Measurements from ENCODE around the gene WNT5B.

- TF ChIP-seq POLR2A (IDR thresholded peaks at IDR 0.05; ENCODE audit: low read depth, low read length) (no peak), CTCF (IDR thresholded peaks at IDR 0.05; ENCODE audit: extremely low read depth in 1 of 2, insufficient read depth in 1 of 2, low read depth in 1 of 2, low read length in 2 of 2) (no peak)
These were observed 6.5 kb downstream of the WNT5B start for GRCh38 chr12:1635301-1636095.
